ENCODE measurements around the gene TPPP2. TPM values are rescaled to one million over a fixed set of nuclear protein-coding genes. Genes with fewer than 3 reads are reported as not detected.
"Not testable (repeated sequence)": the region's sequence is repeated elsewhere in the genome, so short reads cannot be mapped to it uniquely, and the experiment has no call there.

Gene TPPP2
- total RNA-seq, 1 donor from 2014 or later, result not detected

DNA sequence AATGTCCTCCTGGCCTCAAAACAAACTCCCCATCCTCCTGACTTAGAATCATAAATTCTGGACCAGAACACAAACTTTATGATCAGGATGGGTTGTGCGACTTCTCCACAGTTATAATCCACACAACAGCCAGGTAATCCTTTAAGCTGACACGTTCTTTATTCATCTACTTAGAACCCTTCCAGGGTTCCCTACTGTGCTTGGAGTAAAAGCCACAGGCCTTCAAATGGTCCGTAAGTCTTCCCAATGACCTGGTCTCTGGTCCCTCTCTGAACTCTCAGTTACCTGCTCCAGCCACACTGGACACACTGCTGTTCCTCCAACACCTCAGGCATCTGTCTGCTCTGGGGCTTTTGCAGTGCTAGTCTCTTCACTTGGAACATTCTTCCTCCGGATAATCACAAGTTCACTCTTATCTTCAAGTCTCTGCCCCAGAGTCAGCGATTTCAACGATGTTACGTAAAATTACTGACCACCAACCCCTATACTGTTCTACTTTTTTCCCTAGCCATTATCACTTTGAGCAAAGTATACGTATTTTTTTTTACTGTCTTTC lies 10.4 kb downstream of the TPPP2 start:
- H3K27ac Mint-ChIP-seq, result no peak overlapping the region
- no peaks in the 10 kb centered on the region for H3K4me1 Mint-ChIP-seq
- no peak overlapping the region for H3K4me3 Mint-ChIP-seq
- ChIA-PET CTCF (interaction anchor here (0.7 to 4.4 kb wide), 7 partner anchors 9 to 64 kb away, joined by 3 to 92 read pairs (median 7); no protein-coding TSS in a partner anchor), POLR2A (no interaction called here)
- no peaks in the 10 kb centered on the region for H3K9me3 Mint-ChIP-seq
- DNase-seq, result no peak
- intact Hi-C loops (cut with micrococcal nuclease), result loop anchor here (1.0 kb wide), 1 partner anchor 26 kb away; no protein-coding TSS in a partner anchor
- TF ChIP-seq, protein P1, sequence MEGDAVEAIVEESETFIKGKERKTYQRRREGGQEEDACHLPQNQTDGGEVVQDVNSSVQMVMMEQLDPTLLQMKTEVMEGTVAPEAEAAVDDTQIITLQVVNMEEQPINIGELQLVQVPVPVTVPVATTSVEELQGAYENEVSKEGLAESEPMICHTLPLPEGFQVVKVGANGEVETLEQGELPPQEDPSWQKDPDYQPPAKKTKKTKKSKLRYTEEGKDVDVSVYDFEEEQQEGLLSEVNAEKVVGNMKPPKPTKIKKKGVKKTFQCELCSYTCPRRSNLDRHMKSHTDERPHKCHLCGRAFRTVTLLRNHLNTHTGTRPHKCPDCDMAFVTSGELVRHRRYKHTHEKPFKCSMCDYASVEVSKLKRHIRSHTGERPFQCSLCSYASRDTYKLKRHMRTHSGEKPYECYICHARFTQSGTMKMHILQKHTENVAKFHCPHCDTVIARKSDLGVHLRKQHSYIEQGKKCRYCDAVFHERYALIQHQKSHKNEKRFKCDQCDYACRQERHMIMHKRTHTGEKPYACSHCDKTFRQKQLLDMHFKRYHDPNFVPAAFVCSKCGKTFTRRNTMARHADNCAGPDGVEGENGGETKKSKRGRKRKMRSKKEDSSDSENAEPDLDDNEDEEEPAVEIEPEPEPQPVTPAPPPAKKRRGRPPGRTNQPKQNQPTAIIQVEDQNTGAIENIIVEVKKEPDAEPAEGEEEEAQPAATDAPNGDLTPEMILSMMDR (IDR thresholded peaks at IDR 0.05), result no peak
- peaks cover 21% of the 10 kb centered on the region for H3K27me3 Mint-ChIP-seq
- H3K36me3 Mint-ChIP-seq (ENCODE audit: low read depth), result no peaks in the 10 kb centered on the region
- no peak for ATAC-seq (ENCODE audit: low read depth)

DNA sequence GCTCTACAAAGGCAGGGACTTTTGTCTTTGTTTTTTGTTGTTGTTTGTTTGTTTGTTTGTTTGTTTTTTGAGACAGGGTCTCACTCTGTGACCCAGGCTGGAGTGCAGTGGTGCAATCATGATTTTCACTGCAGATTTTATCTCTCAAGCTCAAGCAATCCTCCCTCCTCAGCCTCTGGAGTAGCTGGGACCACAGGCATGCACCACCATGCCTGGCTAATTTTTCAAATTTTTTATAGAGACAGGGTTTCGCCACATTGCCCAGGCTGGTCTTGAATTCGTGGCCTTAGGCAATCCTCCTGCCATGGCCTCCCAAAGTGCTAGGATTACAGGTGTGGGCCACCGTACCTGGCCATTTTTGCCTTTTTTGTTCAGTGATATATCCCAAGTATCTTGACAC lies 10.9 kb downstream of the TPPP2 start:
- H3K36me3 Mint-ChIP-seq (ENCODE audit: low read depth); H3K4me1 Mint-ChIP-seq; H3K9me3 Mint-ChIP-seq; ATAC-seq (ENCODE audit: low read depth); H3K27ac Mint-ChIP-seq; POLR2A ChIA-PET; DNase-seq; H3K4me3 Mint-ChIP-seq: not testable (repeated sequence)
- CTCF ChIA-PET, result interaction anchor here (0.7 to 4.4 kb wide), 6 partner anchors 9 to 64 kb away, joined by 3 to 92 read pairs (median 7); no protein-coding TSS in a partner anchor
- intact Hi-C loops (cut with micrococcal nuclease), result loop anchor here (1.0 kb wide), 1 partner anchor 27 kb away; no protein-coding TSS in a partner anchor
- peaks cover 24% of the 10 kb centered on the region for H3K27me3 Mint-ChIP-seq

DNA sequence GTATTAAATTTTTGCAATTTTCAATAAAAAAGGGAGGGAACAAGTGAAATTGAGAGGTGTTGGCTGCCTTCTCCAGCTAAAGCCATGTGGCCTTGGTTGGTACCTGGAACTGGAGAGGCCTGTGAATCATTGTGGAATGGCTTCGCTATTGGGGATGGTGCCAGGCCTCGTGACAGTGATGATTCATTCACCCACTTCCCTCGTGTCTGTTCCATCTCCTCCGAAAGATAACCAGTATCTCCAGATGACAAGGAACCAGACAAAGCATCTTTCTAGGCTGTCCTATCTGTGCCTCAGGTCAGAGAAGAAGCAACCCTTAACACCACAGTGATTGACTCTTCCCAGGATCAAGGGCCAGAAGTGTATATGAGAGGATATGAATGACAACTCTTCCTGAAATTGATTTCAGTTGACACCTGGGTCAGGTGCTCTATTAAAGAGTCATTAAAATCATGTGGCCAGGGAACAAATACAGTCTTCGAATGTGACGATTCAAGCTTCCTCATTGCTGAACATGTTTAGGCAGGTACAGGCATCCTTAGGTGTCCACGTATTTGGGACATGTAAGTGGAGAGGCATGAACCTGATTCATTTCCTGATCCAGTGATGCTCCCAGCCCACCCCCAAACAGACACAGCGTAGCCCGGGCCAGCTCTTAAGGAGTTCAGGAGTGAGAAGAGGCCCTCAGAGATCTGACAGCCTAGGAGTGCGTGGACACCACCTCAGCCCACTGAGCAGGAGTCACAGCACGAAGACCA lies 11.8 kb downstream of the TPPP2 start, which contains the start of gene RNASE7:
TSS of gene RNASE7 (plus strand) at position 687 of the 758 bp plus-strand sequence. CDS start 631 bp downstream, outside the sequence.
- no peak within 1 kb of the TSS for H3K27ac Mint-ChIP-seq
- peaks cover 24% of the 10 kb centered on the region for H3K27me3 Mint-ChIP-seq
- CTCF ChIA-PET, result interaction anchor here (4.4 kb wide), 1 partner anchor 26 kb away, joined by 92 read pairs; no protein-coding TSS in a partner anchor
- H3K4me1 Mint-ChIP-seq, result no peaks in the 10 kb centered on the region
- ATAC-seq (ENCODE audit: low read depth), result no peak
- H3K4me3 Mint-ChIP-seq, result no peak within 1 kb of the TSS
- H3K9me3 Mint-ChIP-seq, result no peaks in the 10 kb centered on the region
- POLR2A ChIA-PET, result no interaction called here
- intact Hi-C loops (cut with micrococcal nuclease), result no loop called here
- DNase-seq, result no peak
- TF ChIP-seq, protein P1 (IDR thresholded peaks at IDR 0.05), result no peak
- H3K36me3 Mint-ChIP-seq (ENCODE audit: low read depth), result no peaks in the 10 kb centered on the region

DNA sequence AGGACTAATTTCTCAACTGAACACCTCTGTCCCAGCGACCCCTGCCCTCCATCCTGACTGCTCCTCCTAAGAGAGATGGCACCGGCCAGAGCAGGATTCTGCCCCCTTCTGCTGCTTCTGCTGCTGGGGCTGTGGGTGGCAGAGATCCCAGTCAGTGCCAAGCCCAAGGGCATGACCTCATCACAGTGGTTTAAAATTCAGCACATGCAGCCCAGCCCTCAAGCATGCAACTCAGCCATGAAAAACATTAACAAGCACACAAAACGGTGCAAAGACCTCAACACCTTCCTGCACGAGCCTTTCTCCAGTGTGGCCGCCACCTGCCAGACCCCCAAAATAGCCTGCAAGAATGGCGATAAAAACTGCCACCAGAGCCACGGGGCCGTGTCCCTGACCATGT lies 12.9 kb downstream of the TPPP2 start:
- no peak for ATAC-seq (ENCODE audit: low read depth)
- intact Hi-C loops (cut with micrococcal nuclease), result no loop called here
- CTCF ChIA-PET, result interaction anchor here (2.4 kb wide), 1 partner anchor 28 kb away, joined by 15 read pairs; no protein-coding TSS in a partner anchor
- Mint-ChIP-seq H3K4me1 (no peaks in the 10 kb centered on the region), H3K4me3 (no peak overlapping the region), H3K27me3 (peaks cover 24% of the 10 kb centered on the region), H3K9me3 (no peaks in the 10 kb centered on the region), H3K36me3 (ENCODE audit: low read depth) (no peaks in the 10 kb centered on the region), H3K27ac (no peak overlapping the region)
- DNase-seq, result no peak
- TF ChIP-seq, protein P1 (IDR thresholded peaks at IDR 0.05), result no peak
- POLR2A ChIA-PET, result no interaction called here

DNA sequence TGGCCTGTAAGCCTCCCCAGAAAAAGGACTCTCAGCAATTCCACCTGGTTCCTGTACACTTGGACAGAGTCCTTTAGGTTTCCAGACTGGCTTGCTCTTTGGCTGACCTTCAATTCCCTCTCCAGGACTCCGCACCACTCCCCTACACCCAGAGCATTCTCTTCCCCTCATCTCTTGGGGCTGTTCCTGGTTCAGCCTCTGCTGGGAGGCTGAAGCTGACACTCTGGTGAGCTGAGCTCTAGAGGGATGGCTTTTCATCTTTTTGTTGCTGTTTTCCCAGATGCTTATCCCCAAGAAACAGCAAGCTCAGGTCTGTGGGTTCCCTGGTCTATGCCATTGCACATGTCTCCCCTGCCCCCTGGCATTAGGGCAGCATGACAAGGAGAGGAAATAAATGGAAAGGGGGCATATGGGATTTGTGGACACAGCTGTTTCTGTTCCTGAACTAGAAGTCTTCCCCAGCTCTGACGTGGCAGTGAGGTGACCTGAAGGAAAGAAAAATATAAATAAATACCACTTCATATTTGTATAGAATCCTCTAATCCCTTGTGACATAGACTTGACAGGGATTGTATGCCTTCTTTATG lies 13.5 kb downstream of the TPPP2 start:
- no peaks in the 10 kb centered on the region for H3K4me1 Mint-ChIP-seq
- ChIA-PET POLR2A (no interaction called here), CTCF (interaction anchor here (1.5 to 2.4 kb wide), 2 partner anchors 8 to 28 kb away, joined by 6 to 15 read pairs; no protein-coding TSS in a partner anchor)
- intact Hi-C loops (cut with micrococcal nuclease), result no loop called here
- H3K9me3 Mint-ChIP-seq, result no peaks in the 10 kb centered on the region
- H3K4me3 Mint-ChIP-seq, result no peak overlapping the region
- no peak for DNase-seq
- peaks cover 26% of the 10 kb centered on the region for H3K27me3 Mint-ChIP-seq
- no peaks in the 10 kb centered on the region for H3K36me3 Mint-ChIP-seq (ENCODE audit: low read depth)
- no peak overlapping the region for H3K27ac Mint-ChIP-seq
- TF ChIP-seq, protein P1 (IDR thresholded peaks at IDR 0.05), result no peak
- ATAC-seq (ENCODE audit: low read depth), result no peak

All from activated B cell treated with CpG ODN at 0.5 μM for 24 hours (primary cell).